ENCODE results near the gene COPZ1.

DNA sequence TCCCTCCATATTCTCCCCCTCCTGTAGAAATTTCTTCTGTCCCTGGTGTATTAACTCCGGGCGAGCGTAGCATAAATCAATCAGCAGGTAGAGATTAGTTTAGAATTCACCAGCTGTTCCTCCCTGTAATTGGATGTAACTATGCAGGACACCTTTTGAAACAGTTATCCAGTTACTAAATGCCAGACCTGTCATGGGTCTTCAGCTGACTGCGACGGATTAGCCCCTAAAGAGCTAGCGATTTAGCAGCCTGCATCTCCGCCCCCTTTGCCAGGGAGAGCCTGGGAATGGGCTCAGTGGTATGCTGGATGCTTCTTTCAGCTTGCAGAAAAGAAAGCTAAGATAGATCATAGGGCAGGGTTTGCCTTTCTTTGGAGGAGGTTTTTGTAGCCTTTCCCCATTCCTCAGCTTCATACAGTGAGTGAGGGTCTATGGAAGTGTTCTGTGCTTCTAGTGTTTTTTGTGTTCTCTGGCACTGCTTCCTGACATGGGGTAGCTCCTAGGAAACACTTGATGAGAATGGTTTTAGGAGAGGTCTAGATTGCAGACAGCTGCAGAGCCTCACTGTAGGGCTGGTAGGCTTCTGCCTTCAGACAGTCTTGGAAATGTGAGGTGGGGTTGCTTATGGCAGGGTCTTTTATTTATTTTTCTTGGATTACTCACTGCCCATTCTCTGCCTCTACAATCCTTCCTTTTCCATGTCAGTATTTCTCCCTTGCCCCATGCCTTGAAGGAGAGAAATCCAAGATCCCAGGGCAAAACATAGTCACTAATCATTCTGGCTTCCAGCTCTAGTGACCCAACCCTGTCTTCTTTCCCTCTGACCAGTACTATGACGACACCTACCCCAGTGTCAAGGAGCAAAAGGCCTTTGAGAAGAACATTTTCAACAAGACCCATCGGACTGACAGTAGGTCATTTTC lies 16.7 kb downstream of the COPZ1 start:
- TF ChIP-seq, protein P1, sequence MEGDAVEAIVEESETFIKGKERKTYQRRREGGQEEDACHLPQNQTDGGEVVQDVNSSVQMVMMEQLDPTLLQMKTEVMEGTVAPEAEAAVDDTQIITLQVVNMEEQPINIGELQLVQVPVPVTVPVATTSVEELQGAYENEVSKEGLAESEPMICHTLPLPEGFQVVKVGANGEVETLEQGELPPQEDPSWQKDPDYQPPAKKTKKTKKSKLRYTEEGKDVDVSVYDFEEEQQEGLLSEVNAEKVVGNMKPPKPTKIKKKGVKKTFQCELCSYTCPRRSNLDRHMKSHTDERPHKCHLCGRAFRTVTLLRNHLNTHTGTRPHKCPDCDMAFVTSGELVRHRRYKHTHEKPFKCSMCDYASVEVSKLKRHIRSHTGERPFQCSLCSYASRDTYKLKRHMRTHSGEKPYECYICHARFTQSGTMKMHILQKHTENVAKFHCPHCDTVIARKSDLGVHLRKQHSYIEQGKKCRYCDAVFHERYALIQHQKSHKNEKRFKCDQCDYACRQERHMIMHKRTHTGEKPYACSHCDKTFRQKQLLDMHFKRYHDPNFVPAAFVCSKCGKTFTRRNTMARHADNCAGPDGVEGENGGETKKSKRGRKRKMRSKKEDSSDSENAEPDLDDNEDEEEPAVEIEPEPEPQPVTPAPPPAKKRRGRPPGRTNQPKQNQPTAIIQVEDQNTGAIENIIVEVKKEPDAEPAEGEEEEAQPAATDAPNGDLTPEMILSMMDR (IDR thresholded peaks at IDR 0.05) = no peak
- TF ChIP-seq POLR2A (IDR thresholded peaks at IDR 0.05) = no peak

Measured in thyroid gland (tissue), 4 donors.